Measurements from ENCODE around the gene ZSWIM4.

Gene ZSWIM4

GRCh38 chr19:13881251-13881691, 86.0 kb downstream of the ZSWIM4 start:
- H3K9ac ChIP-seq (ENCODE audit: low read length), result peak overlapping the region; percentile 71; the same call in 1 of the 2 replicates
- no peaks in the 10 kb centered on the region for H3K9me3 ChIP-seq (ENCODE audit: insufficient read depth, low read length)
- peak overlapping the region; percentile 59 for H2AFZ ChIP-seq (ENCODE audit: low read depth, low read length)
- peak overlapping the region; percentile 92 for H3K4me2 ChIP-seq (ENCODE audit: low read length)
- H3K36me3 ChIP-seq (replicated peaks; ENCODE audit: low read depth, low read length), result no peaks in the 10 kb centered on the region
- H4K20me1 ChIP-seq (ENCODE audit: insufficient read depth, low read length), result no peaks in the 10 kb centered on the region
- peak overlapping the region; percentile 21; the same call in 1 of the 2 replicates for H3K27ac ChIP-seq (ENCODE audit: low read length)
- no peaks in the 10 kb centered on the region for H3K79me2 ChIP-seq (ENCODE audit: low read length)
- H3K4me3 ChIP-seq (ENCODE audit: low read length), result peak overlapping the region; percentile 77
- peaks cover 9% of the 10 kb centered on the region for H3K27me3 ChIP-seq (ENCODE audit: low read depth, low read length)
- TF ChIP-seq EZH2phosphoT487 (IDR thresholded peaks at IDR 0.05; ENCODE audit: low read depth), result no peak
- peaks cover 37% of the 10 kb centered on the region for H3K4me1 ChIP-seq (ENCODE audit: low read length)
